NK-92 (cell line): Measurements from ENCODE around the gene FLAD1.

Source experiments
- DNase-seq: peaks from one replicate; lab custom pipeline; 2025; ENCODE audit not compliant: unreplicated experiment; lab: John Stamatoyannopoulos, UW

FLAD1 gene

GRCh38 chr1:154951901-154952657 is 31.1 kb upstream of the FLAD1 start:
- no peak for DNase-seq

GRCh38 chr1:154952664-154953063 is 30.5 kb upstream of the FLAD1 start:
- DNase-seq = no peak

GRCh38 chr1:154953611-154954038 is 29.5 kb upstream of the FLAD1 start:
- no peak for DNase-seq

- DNase-seq = no peak
Measured at GRCh38 chr1:154954541-154954940, 28.6 kb upstream of the FLAD1 start.

GRCh38 chr1:154955039-154955717 is 28.0 kb upstream of the FLAD1 start:
- DNase-seq = peak; percentile 72

- peak; percentile 25 for DNase-seq
Measured at GRCh38 chr1:154955718-154956543, 27.2 kb upstream of the FLAD1 start, which contains the start of gene PBXIP1. Gene PBXIP1, minus strand, starts transcription at chr1:154956099. Its CDS starts 2,378 bp downstream, at chr1:154953721.

GRCh38 chr1:154956544-154956941 is 26.6 kb upstream of the FLAD1 start:
- DNase-seq = no peak

- no peak for DNase-seq
Measured at GRCh38 chr1:154957091-154957657, 26.0 kb upstream of the FLAD1 start.

GRCh38 chr1:154958036-154958435 is 25.1 kb upstream of the FLAD1 start:
- DNase-seq = no peak

- no peak for DNase-seq
Measured at GRCh38 chr1:154958681-154959425, 24.3 kb upstream of the FLAD1 start.

GRCh38 chr1:154959426-154959780 is 23.7 kb upstream of the FLAD1 start:
- no peak for DNase-seq

GRCh38 chr1:154960446-154961136 is 22.6 kb upstream of the FLAD1 start:
- DNase-seq = no peak

- DNase-seq = no peak
Measured at GRCh38 chr1:154961207-154962155, 21.7 kb upstream of the FLAD1 start, which contains the start of gene PYGO2. Gene PYGO2, minus strand, starts transcription at chr1:154961782. Its CDS starts 206 bp downstream, at chr1:154961576.

- DNase-seq = no peak
Measured at GRCh38 chr1:154962156-154962749, 20.9 kb upstream of the FLAD1 start.

- no peak for DNase-seq
Measured at GRCh38 chr1:154962795-154963330, 20.3 kb upstream of the FLAD1 start.

- DNase-seq = no peak
Measured at GRCh38 chr1:154963643-154964042, 19.5 kb upstream of the FLAD1 start.

GRCh38 chr1:154964359-154964758 is 18.8 kb upstream of the FLAD1 start:
- DNase-seq = no peak

- no peak for DNase-seq
Measured at GRCh38 chr1:154966111-154966510, 17.0 kb upstream of the FLAD1 start.
